Regular cardiac myocyte (primary cell): Measurements from ENCODE around the gene STX4. TPM values are rescaled to one million over a fixed set of nuclear protein-coding genes. Genes with fewer than 3 reads are reported as not detected.

Experiments
- total RNA-seq: library from RNA; depleted of rRNA; stranded (reverse); fragments of >200 nt; gene quantifications from 2 replicates; pipeline ENCODE4 v1.2.3, GENCODE V29; 2014

The STX4 gene, protein sequence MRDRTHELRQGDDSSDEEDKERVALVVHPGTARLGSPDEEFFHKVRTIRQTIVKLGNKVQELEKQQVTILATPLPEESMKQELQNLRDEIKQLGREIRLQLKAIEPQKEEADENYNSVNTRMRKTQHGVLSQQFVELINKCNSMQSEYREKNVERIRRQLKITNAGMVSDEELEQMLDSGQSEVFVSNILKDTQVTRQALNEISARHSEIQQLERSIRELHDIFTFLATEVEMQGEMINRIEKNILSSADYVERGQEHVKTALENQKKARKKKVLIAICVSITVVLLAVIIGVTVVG
- 17.8 and 19.6 TPM in 2 replicates for total RNA-seq

DNA sequence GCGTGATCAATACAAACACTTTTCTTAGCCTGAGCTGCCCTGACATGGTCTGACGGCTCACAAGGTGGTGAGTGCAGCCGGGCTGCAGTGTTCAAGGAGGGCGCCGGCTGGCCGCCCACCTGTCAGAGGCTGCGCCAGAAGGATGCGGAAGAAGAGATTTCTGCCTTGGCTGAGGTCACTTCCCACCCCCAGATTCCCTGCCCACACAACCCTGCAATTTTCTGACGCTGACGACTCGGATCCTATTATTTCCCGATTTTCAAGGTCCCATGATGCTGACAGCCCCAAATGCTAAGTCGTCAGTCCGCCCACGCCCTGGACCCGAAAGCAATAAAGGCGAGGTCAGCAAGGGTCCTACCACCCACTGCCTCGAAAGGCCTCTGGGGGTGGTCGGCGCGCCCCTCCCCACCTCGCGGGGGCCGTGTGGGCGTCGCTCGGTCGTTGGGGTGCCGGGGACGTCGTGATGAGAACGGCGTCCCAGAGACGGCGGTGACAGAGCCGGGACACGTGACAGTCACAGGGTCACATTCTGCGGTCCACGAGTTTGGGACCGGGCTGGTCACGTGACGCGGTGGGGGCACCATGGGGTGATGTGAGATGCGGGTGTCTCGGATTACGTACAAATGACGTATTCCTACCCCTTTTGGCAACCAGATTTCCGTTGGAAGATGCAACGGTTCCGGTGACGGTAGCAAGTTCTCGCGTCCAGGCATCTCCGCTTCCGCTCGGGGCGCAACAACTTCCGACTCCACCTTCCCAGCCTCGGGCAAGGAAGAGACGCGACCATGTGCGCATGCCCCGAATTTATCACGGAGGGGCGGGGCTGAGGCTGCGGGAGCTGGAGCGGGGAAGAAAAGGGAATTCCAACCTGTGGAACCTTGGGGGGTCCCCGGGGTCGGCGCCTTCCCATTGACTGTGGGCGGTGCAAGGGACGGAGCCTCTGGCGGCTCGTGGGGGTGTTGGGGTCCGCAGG is at the start of gene STX4:
Gene STX4, plus strand, starts transcription at position 823 of the 973 bp plus-strand sequence. CDS start 248 bp downstream, outside the sequence.

DNA sequence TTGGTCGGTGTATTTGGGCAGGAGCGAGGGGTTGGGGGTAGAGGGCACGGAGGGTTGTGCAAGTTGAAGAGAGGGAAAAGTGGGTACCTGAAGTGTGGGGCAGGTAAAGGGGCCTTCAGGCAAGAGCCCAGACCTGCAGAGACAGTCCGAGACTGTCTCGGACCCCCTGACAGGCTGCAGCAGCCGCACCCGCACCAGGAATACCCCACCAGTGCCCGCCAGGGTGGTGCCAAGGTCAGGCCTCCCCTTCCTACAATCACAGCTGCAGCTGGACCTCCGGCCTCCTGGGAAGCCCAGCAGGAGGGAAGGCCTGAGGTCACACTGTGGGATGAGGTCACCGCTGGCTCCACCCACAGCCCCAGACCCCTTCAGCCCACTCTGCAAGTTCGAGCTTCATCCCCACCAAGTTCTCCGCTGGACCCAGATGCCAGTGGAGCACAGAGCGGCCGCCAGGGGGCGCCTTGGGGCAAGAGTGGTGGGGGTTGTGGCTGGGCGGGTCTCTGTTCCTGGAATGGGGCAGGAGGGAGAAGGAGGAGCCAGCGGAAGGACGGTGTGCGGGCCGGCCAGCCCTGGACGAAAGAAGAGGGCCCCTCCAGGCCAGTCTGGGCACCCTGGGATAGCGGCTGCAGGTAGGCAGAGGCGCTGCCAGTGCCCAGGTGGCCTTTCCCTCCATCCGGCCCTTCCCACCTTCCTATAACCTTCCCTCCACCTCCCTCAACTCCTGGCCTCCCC is 48.5 kb upstream of the STX4 start, which contains the start of gene HSD3B7:
Gene HSD3B7, plus strand, starts transcription at position 539 of the 732 bp plus-strand sequence. CDS start 452 bp downstream, outside the sequence.

DNA sequence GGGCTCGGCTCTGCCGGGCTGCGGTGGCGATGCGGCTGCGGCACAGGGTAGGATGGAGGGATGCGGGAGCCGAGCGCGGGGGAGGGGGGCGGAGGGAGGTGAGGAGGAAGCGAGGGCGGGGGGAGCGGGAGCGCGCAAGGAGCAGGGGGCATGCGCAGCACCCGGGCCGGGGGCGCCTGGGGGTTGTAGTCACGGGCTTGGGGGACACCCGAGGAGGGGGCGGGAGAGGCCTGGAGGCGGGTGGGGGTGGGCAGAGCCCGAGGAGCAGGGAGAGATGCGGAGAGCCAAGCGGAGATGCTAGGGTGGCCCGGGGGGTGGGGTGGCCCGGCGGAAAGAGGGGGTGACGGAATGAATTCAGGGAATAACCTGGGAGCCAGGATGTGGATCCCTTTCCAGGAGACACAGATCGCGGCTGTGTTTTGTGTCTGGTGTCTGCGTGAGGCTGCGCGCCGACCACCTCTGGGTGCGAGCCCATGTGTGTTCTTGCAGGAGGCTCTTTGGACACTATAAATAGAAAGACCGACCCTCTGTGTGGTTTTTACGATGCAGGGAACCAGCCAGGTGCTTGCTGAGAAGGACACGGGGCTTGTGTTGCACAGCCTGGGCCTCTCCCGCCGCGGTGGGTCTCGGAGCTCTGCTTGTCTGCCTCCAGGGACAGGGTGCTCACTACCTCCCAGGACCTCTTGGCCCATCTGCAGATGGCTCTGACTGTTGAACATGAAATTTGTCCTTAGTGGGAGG is 22.6 kb upstream of the STX4 start, which contains the start of gene STX1B:
Gene STX1B, minus strand, starts transcription at position 54 of the 741 bp plus-strand sequence. CDS start 242 bp downstream, outside the sequence.

DNA sequence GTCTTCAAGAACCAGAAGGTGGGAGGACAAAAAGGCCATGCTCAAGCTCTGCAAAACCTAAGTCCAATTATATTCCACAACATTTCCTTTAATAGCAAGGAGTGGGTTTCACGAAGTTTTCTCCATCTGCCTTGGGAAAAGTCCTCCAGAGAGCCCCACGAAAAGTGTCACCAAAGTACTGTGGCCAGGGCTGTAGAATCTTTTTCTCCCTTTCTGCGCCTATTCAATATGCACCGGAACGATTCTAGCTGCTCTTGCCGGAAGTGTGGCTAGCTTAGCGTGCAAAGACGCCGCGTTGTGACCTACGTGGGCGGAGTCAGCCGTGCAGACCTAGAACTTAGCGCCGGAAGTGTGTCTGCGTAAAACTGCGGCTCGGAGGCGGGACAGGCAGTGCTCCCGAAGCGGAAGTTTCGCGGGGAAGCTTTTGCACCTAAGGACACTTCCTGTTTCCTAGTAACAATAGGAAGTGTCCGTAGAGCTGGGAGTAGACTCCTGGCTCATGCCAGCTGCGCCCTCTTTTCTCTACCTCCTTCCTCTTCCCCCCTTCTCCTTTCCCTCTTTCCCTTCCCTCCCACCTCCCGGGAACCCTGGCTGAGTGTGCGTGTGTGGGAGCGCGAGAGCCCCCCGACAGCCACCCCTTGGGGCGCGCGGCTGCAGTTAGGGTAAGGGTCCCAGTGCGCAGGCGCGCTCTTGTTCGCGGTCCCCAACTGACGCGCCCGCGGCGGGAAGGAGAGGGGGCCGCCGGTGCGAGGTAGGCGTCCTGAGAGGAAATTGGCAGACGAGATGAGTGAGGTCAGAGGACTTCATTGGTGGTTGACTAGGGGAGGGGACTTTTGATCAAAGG is 40.8 kb downstream of the STX4 start, which contains the start of the genes ZNF646 and ZNF668:
Gene ZNF646, plus strand, starts transcription at position 453 of the 844 bp plus-strand sequence. CDS start 1,903 bp downstream, outside the sequence.
Gene ZNF668, minus strand, starts transcription at position 271 of the 844 bp plus-strand sequence. CDS start 9,781 bp downstream, outside the sequence.

DNA sequence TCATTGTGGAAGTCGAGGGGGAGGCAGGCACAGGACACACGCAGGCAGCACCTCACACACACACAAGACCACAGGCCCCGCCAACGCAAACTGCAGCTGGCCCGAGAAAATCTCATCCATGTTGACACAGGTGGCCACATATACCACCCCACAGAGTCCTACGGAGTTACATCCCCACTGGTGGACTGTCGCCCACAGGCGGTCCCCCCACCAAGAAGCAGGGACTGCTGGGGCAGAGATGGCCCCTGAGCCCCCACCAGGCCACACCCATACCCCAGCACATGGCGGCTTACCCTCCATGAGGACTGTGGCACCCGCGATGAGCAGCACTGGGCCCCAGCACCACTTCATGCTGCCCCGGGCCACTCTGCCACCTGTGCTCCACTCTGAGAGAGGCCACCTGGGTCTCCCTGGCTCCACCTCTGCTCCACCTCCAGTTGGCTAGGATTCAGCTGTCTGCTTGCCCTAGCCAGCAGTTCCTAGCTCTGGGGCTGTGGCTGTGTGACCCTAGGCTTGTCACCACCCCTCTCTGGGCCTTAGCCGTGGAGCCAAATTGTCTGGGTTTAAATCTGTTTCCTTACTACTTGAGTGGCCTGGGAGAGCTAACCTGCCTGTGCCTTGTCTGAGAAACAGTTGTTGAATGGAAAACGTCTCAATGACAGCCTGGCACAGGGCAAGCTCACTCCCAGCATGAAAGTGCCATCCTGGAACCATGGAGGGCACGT is 55.3 kb downstream of the STX4 start, which contains the start of gene PRSS53:
Gene PRSS53, minus strand, starts transcription at position 485 of the 725 bp plus-strand sequence. Its CDS starts 134 bp downstream, at position 351.

Other genes with a start within 250 kb of the STX4 start
- 5.4 and 6.7 TPM in 2 replicates for gene ZNF629, start 246.4 kb upstream of the STX4 start, total RNA-seq
- 28.5 and 51.0 TPM in 2 replicates for gene BCL7C, start 139.5 kb upstream of the STX4 start, total RNA-seq
- gene CTF1, start 136.9 kb upstream of the STX4 start, total RNA-seq, result 1.2 and 1.7 TPM in 2 replicates
- 13.5 and 17.1 TPM in 2 replicates for gene FBXL19, start 110.0 kb upstream of the STX4 start, total RNA-seq
- gene ORAI3, start 84.5 kb upstream of the STX4 start, total RNA-seq, result 21.9 and 50.5 TPM in 2 replicates
- gene SETD1A, start 75.8 kb upstream of the STX4 start, total RNA-seq, result 0.96 and 1.4 TPM in 2 replicates
- 12.8 and 17.5 TPM in 2 replicates for gene HSD3B7, start 48.4 kb upstream of the STX4 start, total RNA-seq
- gene STX1B, start 22.9 kb upstream of the STX4 start, total RNA-seq, result 0.19 and 0.28 TPM in 2 replicates
- gene ZNF668, start 40.7 kb downstream of the STX4 start, total RNA-seq, result 6.2 and 10.9 TPM in 2 replicates
- gene ZNF646, start 40.9 kb downstream of the STX4 start, total RNA-seq, result 12.7 and 14.6 TPM in 2 replicates
- gene PRSS53, start 55.4 kb downstream of the STX4 start, total RNA-seq, result 1.9 and 5.4 TPM in 2 replicates
- 134 and 306 TPM in 2 replicates for gene VKORC1, start 61.2 kb downstream of the STX4 start, total RNA-seq
- 18.0 and 24.2 TPM in 2 replicates for gene BCKDK, start 74.8 kb downstream of the STX4 start, total RNA-seq
- gene KAT8, start 84.1 kb downstream of the STX4 start, total RNA-seq, result 29.7 and 35.2 TPM in 2 replicates
- gene PRSS8, start 102.2 kb downstream of the STX4 start, total RNA-seq, result not detected in 2 replicates
- 0.38 and 0.85 TPM in 2 replicates for gene PRSS36, start 116.5 kb downstream of the STX4 start, total RNA-seq
- gene FUS, start 146.6 kb downstream of the STX4 start, total RNA-seq, result 37.8 and 90.7 TPM in 2 replicates
- 26.2 and 40.5 TPM in 2 replicates for gene PYCARD, start 169.2 kb downstream of the STX4 start, total RNA-seq
- gene TRIM72, start 180.6 kb downstream of the STX4 start, total RNA-seq, result under 0.01 TPM in 1 of 2 replicates, not detected in the other
- not detected in 2 replicates for gene PYDC1, start 183.6 kb downstream of the STX4 start, total RNA-seq
- under 0.01 TPM in 1 of 2 replicates, not detected in the other for gene ITGAM, start 226.4 kb downstream of the STX4 start, total RNA-seq